Measurements from ENCODE around the gene RPS6KA2.

DNA sequence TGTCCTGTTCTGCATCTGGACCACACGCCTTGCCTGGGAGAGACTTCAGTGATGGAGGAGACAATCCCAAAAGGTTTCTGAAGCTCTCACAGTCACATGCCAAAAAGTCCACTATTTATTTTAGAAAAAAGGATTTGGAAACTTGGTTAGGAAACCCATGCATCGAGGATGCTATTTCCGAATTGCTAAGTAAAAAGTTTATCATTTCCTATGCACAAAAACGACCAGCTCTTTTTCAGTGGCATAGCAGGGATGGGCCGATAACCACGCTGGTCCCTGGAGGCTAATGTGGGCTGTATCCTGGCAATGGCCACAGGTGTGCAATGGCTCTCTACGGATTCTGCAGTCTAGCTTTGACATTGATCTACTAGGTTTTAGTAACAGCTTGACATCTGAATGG lies 74.5 kb downstream of the RPS6KA2 start:
- TF ChIP-seq, protein P1, sequence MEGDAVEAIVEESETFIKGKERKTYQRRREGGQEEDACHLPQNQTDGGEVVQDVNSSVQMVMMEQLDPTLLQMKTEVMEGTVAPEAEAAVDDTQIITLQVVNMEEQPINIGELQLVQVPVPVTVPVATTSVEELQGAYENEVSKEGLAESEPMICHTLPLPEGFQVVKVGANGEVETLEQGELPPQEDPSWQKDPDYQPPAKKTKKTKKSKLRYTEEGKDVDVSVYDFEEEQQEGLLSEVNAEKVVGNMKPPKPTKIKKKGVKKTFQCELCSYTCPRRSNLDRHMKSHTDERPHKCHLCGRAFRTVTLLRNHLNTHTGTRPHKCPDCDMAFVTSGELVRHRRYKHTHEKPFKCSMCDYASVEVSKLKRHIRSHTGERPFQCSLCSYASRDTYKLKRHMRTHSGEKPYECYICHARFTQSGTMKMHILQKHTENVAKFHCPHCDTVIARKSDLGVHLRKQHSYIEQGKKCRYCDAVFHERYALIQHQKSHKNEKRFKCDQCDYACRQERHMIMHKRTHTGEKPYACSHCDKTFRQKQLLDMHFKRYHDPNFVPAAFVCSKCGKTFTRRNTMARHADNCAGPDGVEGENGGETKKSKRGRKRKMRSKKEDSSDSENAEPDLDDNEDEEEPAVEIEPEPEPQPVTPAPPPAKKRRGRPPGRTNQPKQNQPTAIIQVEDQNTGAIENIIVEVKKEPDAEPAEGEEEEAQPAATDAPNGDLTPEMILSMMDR (IDR thresholded peaks at IDR 0.05), result no peak
- TF ChIP-seq POLR2A (IDR thresholded peaks at IDR 0.05), result no peak
